ENCODE measurements around the gene PFAS.
"Not testable (repeated sequence)": the region's sequence is repeated elsewhere in the genome, so short reads cannot be mapped to it uniquely, and the experiment has no call there.

PFAS gene

DNA sequence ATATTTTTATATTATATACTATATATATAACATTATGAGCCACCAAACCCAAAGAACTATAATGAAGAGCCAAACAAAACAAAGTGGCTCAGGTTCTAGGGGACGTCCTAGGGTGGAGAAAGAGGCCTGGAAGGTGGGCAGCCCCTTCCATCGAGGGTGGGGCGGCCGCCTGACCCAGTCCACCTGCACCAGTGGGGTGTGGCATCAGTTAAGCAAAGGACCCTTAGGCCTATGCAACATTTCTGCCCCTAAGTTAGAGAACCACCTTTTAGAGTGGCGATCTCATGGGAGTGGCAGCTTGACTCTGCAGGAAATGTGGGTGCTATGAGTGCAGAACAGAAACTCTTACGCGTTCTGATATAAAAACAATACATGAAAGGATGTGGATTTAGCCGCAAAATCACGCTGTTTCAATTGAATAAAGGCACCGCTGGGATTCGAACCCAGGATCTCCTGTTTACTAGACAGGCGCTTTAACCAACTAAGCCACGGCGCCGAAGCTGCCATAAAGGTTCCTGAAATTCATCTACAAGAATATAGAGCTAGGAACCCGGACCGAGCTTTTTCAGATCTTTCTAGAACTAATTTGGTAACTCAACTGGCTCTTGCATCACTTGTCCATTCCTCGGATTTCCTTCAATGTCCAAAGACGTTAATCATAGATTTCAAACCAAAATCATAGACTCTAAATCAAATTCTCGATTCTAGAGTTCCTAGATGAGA, 23.1 kb upstream of the PFAS start:
- DNase-seq (ENCODE audit: low spot score): peak; percentile 52

DNA sequence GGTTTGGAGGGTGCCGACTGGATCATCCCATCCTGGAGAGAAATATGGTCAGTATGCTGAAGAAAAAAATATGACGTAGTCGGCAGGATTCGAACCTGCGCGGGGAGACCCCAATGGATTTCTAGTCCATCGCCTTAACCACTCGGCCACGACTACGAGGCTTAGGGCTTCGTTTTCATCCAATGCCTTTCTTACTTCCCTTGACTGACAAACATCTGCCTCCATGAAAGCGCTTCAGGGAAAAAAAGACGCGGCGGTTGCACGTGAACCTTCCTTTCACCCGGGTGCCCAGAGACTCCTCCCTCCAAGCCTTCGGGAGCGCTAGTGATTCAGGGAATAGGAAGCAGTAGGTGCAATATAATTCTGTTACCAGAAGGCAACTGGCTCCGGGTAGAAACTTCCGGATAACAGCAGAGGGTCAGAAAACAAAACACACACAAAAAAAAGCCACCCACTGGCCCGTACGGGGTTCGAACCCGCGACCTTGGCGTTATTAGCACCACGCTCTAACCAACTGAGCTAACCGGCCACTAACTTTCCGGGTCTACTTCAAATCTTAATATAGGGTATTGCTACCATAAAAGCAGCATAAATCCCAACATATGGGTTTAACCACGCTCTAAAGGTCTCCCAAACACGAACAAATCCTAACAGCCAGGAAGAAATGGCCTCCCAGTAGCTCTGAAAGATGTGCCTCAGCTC, 22.4 kb upstream of the PFAS start:
- DNase-seq (ENCODE audit: low spot score): peak; percentile 87

DNA sequence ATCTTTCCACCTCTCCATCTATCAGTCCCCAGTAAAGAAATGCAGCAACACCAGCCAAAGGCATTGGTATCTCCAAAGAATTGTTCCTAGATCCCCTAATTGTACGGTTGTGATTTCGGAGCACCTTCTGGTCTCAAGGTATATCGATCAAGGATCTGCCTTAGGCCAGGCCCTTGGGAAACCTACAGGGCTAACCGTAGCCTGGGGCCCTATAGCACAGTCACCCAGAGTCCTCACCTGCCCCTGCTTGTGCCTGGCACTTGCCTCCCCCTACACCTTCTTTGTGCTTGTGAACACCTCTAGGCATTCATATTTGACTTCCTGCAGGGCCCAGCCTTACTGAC, 21.9 kb upstream of the PFAS start:
- DNase-seq (ENCODE audit: low spot score): no peak

DNA sequence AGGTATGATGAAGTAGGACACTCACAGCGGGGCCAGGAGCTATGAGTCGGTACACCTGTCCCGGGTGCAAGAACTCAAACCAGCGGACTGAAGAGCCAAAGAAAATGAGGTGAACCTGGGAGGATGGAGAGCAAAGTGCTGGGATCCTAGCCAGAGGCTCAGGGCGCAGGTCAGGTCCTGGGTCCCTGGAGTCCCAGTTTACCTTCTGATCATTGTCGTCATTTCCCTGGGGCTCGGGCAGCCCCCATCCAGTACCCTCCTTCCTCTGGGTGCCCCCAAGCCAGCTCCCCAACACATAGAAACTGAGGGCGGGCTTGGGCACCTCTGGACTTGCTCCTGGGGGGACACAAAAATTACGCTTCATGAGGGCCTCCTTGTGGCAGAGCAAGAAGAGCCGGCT, 17.4 kb upstream of the PFAS start:
- no peak for DNase-seq (ENCODE audit: low spot score)

DNA sequence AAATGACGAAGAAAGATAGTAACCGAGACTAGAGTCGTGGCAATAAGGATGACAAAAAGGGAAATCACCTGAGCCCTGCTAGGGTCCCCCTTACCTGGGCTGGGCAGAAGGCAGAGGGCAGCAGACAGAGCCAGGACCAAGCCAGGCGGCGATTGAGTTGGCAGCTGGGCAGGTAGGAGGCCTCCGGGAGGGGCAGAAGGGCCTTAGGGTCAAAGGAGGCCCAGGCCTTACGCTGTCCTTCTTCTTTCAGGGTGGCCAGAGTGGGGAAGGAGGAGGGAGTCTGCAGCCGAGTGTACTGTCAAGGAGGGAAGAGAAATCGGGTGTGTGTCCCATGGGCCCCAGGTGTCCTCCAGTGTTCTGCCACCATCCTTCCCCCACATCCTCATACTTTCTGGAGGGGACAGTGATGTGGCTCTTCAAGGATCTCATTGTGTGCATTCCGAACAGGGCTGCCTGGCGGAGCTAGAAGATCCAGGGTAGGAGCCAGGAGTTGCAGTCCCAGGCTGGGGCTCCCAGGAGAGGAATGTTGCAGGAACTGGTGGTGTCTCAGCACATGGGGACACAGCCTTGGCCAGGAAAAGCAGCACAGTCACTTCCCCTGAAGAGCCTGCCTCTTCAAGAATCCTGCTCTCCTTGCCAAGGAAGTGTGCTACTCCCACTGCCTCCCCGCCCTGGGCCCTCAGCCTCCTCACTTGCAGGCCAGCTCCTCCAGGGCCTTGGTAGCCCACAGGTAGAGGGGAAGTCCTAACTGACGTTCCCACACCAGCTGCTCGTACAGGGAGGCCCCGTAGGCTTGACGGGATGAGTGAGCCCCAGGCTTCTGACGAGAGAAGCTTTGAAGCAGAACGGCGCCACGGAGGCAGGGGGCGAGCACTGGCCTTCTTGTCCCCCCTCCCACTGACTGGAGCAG, 14.5 kb upstream of the PFAS start:
- DNase-seq (ENCODE audit: low spot score): no peak

DNA sequence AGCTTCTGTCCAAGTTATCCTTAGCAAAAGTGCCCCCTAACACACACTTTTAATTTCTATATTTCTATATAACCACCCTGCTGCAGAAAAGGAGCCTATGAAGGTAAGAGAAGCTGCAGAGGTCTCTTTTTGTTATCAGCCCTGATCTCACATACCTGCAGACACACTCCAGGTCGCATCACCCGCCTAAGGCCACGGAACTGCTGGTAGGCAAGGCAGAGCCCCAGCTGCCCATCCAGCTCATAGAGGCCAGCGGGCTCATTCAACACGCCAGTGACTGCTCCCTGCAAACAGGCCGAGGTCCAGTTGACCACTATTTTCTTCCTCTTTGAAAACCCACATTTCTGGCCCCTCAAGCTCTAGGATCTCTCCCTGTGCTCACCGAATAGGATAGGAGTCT, 13.4 kb upstream of the PFAS start:
- no peak for DNase-seq (ENCODE audit: low spot score)

DNA sequence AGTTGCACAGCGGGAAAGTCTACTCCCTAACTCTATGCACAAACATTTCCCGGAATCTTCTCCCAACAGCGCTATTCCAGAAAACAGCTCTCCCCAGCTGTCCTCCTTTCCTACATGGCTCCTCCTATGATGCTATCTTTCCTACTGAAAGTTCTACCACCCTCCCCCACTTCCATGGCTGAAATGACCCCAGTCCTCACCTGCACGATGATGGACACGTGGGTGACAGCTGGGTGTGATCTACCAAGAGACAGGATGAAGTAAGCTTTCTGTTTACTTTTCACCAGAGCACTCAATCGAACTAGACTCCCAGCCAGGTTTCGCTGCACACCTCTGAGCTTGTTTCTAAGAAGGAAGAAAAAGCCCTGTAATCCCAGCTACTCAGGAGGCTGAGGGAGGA, 11.9 kb upstream of the PFAS start:
- no peak for DNase-seq (ENCODE audit: low spot score)

DNA sequence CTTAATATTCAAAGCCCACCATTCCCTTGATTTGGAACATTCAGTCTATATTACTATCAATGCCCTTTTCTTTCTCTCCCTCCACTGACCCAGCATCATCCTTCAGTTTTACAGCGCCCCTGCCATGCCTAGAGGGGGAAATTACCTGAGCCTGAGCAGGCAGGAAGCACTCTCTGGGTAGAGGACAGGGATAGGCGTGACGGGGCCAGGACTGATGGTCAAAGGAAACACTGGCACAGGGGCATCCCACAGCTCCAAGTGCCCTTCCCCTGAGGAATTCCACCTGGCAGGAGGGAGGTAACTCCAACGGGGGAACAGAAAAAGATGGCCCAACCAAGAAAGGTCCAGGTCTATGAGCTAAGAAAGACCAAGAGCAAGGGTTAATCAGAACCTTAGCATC, 11.2 kb upstream of the PFAS start:
- DNase-seq (ENCODE audit: low spot score): no peak

DNA sequence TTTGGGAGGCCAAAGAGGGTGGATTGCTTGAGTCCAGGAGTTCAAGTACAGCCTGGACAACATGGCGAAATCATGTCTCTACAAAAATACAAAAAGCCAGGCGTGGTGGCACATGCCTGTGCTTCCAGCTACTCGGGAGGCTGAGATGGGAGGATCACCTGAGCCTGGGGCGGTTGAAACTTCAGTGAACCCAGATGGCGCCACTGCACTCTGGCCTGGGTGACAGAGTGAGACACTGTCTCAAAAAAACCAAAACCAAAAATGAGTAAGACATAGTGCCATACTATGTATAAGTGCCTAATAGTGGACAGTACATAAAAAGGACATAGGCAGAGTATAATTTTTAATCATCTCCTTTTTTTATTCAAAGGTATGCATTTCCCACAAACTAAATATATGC, 5.3 kb upstream of the PFAS start:
- DNase-seq (ENCODE audit: low spot score): no peak

DNA sequence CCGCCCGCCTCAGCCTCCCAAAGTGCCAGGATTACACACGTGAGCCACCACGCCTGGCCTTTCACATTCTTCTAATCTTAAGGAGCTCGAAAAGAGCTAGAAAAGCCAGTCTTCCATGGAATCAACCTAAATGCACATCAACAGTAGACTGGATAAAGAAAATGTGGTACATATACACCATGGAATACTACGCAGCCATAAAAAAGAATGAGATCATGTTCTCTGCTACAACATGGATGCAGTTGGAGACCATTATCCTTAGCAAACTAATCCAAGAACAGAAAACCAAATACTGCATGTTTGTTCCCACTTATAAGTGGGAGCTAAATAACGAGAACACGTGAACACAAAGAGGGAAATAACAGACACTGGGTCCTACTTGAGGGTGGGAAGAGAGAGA, 4.3 kb upstream of the PFAS start:
- DNase-seq (ENCODE audit: low spot score): no peak

DNA sequence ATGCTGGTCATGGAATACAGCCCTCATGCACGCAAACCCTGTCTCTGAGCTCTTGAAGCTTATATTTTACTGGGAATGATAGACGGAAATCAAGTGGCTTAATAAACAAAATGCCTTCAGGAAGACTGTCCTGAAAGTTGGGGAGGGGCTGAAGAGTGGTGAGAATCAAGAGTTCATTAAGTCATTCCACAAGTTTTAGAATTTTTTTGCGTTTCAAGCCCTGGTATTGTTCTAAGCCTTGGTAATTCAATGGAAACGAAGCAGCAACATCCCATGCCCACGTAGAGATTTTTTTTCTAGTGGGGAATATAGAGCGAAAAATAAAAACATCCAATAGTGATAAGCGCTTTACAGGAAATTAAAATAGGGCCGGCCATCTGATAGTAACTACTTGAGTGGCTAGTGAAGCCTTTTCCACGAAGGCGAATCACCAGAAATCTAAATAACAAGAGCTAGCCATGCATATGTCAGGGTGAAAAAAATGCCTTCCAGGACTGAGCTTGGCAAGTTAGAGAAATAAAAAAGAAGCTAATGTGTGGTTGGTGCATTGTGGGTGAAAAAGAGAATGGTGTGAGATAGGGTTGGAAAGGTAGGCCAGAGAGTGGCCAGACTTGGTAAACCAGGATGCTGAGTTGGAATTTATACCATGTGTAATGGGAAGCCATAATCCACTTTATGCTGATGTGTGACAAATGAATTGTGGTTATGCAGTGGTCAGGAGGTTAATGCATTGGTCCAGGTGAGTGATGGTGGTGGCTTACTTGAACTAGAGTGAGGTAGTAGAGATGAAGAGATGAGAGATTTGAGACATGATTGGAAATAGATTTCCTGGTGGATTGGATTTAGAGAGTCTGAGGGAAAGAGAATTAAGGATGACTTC, 772 bp downstream of the PFAS start:
- DNase-seq (ENCODE audit: low spot score): no peak

DNA sequence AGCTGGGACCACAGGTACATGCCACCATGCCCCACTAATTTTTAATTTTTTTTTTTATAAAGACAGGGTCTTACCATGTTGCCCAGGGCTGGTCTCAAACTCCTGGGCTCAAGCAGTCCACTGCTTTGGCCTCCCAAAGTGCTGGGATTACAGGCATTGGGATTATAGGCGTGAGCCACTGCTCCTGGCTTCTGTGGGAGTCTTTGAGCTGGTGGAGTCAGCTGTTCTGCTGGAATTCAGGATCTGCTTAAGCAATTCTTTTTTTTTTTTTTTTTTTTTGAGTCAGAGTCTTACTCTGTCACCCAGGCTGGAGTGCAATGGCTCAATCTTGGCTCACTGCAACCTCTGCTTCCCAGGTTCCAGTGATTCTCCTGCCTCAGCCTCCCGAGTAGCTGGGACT, 2.3 kb downstream of the PFAS start:
- not testable (repeated sequence) for DNase-seq (ENCODE audit: low spot score)

DNA sequence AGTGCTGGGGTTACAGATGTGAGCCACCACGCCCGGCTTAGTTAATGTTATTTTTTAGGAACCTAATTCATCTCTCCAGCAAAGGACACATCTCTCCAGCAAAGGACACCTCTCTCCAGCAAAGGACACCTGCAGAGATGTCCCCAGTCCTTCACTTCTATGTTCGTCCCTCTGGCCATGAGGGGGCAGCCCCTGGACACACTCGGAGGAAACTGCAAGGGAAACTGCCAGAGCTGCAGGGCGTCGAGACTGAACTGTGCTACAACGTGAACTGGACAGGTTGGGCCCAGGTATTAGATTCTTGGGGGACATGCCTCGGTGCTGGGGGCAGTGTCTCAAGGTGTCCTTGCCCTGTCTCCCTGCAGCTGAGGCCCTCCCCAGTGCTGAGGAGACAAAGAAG, 4.7 kb downstream of the PFAS start:
- DNase-seq (ENCODE audit: low spot score): peak; percentile 11

DNA sequence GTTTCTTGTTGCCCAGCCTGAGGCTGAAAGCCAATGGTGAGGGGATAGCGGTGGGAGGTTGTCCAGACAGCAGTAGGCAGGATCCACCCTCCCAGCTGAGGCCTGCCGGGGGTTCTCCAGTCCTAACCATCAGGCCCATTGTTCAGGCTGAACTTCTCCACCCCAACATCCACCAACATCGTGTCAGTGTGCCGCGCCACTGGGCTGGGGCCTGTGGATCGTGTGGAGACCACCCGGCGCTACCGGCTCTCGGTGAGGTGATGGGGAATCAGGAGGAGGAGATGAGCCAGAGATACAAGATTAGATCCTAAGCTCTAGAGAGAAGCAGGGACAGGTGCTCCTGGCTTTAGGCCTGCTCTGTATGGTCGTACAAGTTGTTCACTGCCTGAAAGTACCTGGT, 5.8 kb downstream of the PFAS start:
- DNase-seq (ENCODE audit: low spot score): no peak

DNA sequence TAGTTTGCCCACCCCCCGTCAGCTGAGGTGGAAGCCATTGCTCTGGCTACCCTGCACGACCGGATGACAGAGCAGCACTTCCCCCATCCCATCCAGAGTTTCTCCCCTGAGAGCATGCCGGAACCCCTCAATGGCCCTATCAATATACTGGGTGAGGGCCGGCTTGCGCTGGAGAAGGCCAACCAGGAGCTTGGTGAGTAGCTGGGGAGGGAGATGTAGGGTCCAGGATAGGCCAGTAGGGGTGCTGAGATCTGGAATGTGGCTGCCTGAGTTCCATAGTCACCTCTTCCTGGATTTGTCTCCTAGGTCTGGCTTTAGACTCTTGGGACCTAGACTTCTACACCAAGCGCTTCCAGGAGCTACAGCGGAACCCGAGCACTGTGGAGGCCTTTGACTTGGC, 6.4 kb downstream of the PFAS start:
- DNase-seq (ENCODE audit: low spot score): no peak

DNA sequence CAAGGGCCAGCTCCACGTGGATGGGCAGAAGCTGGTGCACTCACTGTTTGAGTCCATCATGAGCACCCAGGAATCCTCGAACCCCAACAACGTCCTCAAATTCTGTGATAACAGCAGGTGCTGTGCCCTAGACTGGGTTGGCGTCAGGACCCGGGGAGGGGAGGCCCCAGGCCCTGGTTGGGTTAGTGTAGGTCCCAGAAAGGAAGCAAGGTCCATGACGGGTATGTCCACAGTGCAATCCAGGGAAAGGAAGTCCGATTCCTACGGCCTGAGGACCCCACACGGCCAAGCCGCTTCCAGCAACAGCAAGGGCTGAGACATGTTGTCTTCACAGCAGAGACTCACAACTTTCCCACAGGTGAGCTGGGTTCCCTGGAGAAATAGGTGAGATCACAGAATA, 7.2 kb downstream of the PFAS start:
- no peak for DNase-seq (ENCODE audit: low spot score)

DNA sequence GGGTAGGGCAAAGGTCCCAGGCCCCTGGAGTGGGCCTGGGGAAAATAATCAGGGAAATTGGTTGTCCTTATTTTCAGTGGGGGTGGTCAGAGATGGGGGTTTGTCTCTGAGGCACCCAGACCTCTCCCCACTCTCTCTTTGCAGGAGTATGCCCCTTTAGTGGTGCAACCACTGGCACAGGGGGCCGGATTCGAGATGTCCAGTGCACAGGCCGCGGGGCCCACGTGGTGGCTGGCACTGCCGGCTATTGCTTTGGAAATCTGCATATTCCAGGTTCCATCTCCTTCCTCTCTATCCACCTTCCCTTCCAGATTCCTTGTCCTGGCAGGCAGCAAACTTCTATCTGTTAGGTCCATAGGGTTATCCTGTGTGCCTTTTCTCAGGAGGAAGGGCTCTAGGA, 7.6 kb downstream of the PFAS start:
- no peak for DNase-seq (ENCODE audit: low spot score)

DNA sequence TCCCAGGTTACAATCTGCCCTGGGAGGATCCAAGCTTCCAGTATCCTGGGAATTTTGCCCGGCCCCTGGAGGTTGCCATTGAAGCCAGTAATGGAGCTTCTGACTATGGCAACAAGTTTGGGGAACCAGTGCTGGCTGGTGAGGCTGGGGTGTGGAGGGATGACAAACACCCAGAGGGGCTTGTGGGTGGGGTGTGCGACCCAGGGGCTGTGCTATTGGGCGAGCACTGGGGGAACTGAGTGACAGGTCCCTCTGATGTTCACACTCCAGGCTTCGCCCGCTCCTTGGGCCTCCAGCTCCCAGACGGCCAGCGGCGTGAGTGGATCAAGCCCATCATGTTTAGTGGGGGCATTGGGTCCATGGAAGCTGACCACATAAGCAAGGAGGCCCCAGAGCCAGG, 8.7 kb downstream of the PFAS start:
- no peak for DNase-seq (ENCODE audit: low spot score)

DNA sequence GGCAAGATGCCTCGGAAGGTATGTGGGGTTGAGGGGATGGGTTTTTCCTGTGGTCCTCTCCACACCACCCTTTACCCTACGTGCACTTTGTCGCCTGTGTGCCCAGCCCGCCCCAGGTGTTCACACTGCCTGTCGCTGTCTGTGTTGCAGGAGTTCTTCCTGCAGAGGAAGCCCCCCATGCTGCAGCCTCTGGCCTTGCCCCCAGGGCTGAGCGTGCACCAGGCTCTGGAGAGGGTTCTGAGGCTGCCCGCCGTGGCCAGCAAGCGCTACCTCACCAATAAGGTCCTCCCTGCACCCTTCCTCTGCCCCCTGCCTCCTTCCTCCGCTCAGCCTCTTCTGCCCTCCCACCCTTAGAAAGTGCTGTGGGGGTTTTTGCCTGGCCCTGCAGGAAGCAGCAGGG, 15.2 kb downstream of the PFAS start:
- no peak for DNase-seq (ENCODE audit: low spot score)

DNA sequence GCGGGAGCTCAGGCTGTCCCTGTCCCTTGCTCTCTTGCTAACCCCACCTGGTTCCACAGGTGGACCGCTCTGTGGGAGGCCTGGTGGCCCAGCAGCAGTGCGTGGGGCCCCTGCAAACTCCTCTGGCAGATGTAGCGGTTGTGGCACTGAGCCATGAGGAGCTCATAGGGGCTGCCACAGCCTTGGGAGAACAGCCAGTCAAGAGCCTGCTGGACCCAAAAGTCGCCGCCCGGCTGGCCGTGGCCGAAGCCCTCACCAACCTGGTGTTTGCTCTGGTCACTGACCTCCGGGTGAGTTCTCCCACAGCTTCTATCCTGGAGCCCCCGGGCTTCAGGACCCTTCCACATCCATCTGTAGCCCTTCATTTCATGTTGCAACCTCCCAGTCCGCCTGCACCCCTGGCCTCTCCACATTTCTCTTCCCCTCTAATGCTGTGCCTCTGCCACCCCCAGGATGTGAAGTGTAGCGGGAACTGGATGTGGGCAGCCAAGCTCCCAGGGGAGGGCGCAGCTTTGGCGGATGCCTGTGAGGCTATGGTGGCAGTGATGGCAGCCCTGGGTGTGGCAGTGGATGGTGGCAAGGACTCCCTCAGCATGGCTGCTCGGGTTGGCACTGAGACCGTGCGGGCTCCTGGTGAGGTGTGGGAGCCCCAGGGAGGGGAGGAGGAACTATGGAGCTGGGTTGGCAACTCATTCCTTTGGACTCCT, 15.9 kb downstream of the PFAS start:
- no peak for DNase-seq (ENCODE audit: low spot score)

Data from Ammon's horn (tissue), 1 donor.